Cardiac muscle cell (in vitro differentiated cells and primary cell): ENCODE measurements around the gene SMAD1. TPM values are rescaled to one million over a fixed set of nuclear protein-coding genes. Genes with fewer than 3 reads are reported as not detected.

Experiments used
- DNase-seq, 2 donors: peaks; one replicate each; pipeline versions ENCODE4 v3.0.0 to v3.0.0-alpha.2; 2010 to 2017; ENCODE audit warnings: low read depth in 1 of 2, low spot score in 1 of 2
- H3K27ac ChIP-seq: fragments of 200-600 bp; sonication (generic); 2 replicates; pipeline ENCODE4 v1.5.1; 2016
- H3K27me3 ChIP-seq: fragments of 200-600 bp; sonication (generic); 2 replicates; pipeline ENCODE4 v1.6.0; 2016; ENCODE audit warnings: control low read depth
- H3K36me3 ChIP-seq: fragments of 200-600 bp; sonication (generic); 2 replicates; pipeline ENCODE4 v1.5.1; 2016; ENCODE audit warnings: control low read depth
- H3K4me1 ChIP-seq: fragments of 200-600 bp; sonication (generic); 2 replicates; pipeline ENCODE4 v1.8.1; 2017; ENCODE audit warnings: low read depth, mild to moderate bottlenecking, mixed run types
- H3K4me3 ChIP-seq: fragments of 200-600 bp; sonication (generic); 2 replicates; pipeline ENCODE4 v1.5.1; 2016; ENCODE audit warnings: mild to moderate bottlenecking
- H3K9me3 ChIP-seq: fragments of 200-600 bp; sonication (generic); 2 replicates; pipeline ENCODE4 v1.5.1; 2017; ENCODE audit warnings: low read depth, mild to moderate bottlenecking, control low read depth
- CTCF ChIP-seq: IDR thresholded peaks from 2 replicates; pipeline ENCODE4 v1.5.1; 2012; ENCODE audit warnings: low read depth, mild to moderate bottlenecking, low read length
- polyA plus RNA-seq: library from polyadenylated mRNA; unstranded; fragments of >200 nt; fragmentation: Nextera tagmentation; extraction: Ambion mirVana; gene quantifications from 2 replicates; pipeline ENCODE4 v1.2.1, GENCODE V29; 2016
- total RNA-seq: library from RNA; depleted of rRNA; stranded (reverse); fragments of >200 nt; gene quantifications from 2 replicates; pipeline ENCODE4 v1.2.3, GENCODE V29; 2016

Gene SMAD1
- total and polyA plus RNA-seq, 2 experiments from 2014 or later, result 28.0 to 29.3 TPM

GRCh38 chr4:145511913-145512522 lies 30.4 kb downstream of the SMAD1 start:
- Histone ChIP-seq H3K27ac (no peak overlapping the region), H3K4me3 (no peak overlapping the region), H3K9me3 (no peaks in the 10 kb centered on the region), H3K27me3 (no peaks in the 10 kb centered on the region), H3K36me3 (no peaks in the 10 kb centered on the region), H3K4me1 (peaks cover 11% of the 10 kb centered on the region)
- DNase-seq, result peak in 1 of 2 donors; percentile 36
- no peak for TF ChIP-seq CTCF

- Histone ChIP-seq H3K27ac (no peak overlapping the region), H3K9me3 (no peaks in the 10 kb centered on the region), H3K4me3 (no peak overlapping the region), H3K36me3 (no peaks in the 10 kb centered on the region), H3K27me3 (no peaks in the 10 kb centered on the region), H3K4me1 (peaks cover 1% of the 10 kb centered on the region)
- no peak for DNase-seq
- no peak for TF ChIP-seq CTCF
Measured at GRCh38 chr4:145513020-145513621, 31.5 kb downstream of the SMAD1 start.

- no peak for DNase-seq
- no peak for TF ChIP-seq CTCF
- H3K4me1 ChIP-seq, result peaks cover 9% of the 10 kb centered on the region
- H3K36me3 ChIP-seq, result no peaks in the 10 kb centered on the region
- no peaks in the 10 kb centered on the region for H3K9me3 ChIP-seq
- no peak overlapping the region for H3K4me3 ChIP-seq
- H3K27me3 ChIP-seq, result no peaks in the 10 kb centered on the region
- H3K27ac ChIP-seq, result no peak overlapping the region
Measured at GRCh38 chr4:145520172-145520571, 38.5 kb downstream of the SMAD1 start.

- Histone ChIP-seq H3K4me3 (no peak overlapping the region), H3K4me1 (peaks cover 13% of the 10 kb centered on the region), H3K36me3 (no peaks in the 10 kb centered on the region), H3K9me3 (no peaks in the 10 kb centered on the region), H3K27me3 (no peaks in the 10 kb centered on the region), H3K27ac (no peak overlapping the region)
- no peak for DNase-seq
- TF ChIP-seq CTCF, result no peak
Measured at GRCh38 chr4:145521282-145521681, 39.6 kb downstream of the SMAD1 start.

- peak in 1 of 2 donors; percentile 23 for DNase-seq
- Histone ChIP-seq H3K36me3 (no peaks in the 10 kb centered on the region), H3K4me1 (peaks cover 13% of the 10 kb centered on the region)
Measured at GRCh38 chr4:145523117-145523516, 41.5 kb downstream of the SMAD1 start.

More at GRCh38 chr4:145523117-145523516, 41.5 kb downstream of the SMAD1 start:
- TF ChIP-seq CTCF, result no peak
- no peak overlapping the region for H3K27ac ChIP-seq
- no peak overlapping the region for H3K4me3 ChIP-seq
- H3K9me3 ChIP-seq, result no peaks in the 10 kb centered on the region
- H3K27me3 ChIP-seq, result no peaks in the 10 kb centered on the region
